Neuronal stem cell (in vitro differentiated cells): ENCODE data around the gene USP13.

Experiments used
- DNase-seq: peaks from one replicate; pipeline ENCODE4 v3.0.0-alpha.2; 2013; ENCODE audit warnings: low spot score
- H2AFZ ChIP-seq: one replicate; pipeline ENCODE4 v1.6.1; 2013; ENCODE audit warnings: mild to moderate bottlenecking, low read length, inconsistent platforms
- H2AK5ac ChIP-seq: 2 replicates; pipeline ENCODE4 v1.6.1; 2013; ENCODE audit warnings: low read depth, mild to moderate bottlenecking, inconsistent platforms, low read length, moderate library complexity, mixed read lengths
- H2BK120ac ChIP-seq: 2 replicates; pipeline ENCODE4 v1.6.1; 2013; ENCODE audit warnings: low read depth, mild to moderate bottlenecking, inconsistent platforms, low read length, moderate library complexity, mixed read lengths
- H2BK12ac ChIP-seq: one replicate; pipeline ENCODE4 v1.6.1; 2013; ENCODE audit warnings: low read length, inconsistent platforms
- H2BK15ac ChIP-seq: 2 replicates; pipeline ENCODE4 v1.6.1; 2013; ENCODE audit warnings: mild to moderate bottlenecking, low read length, inconsistent platforms, mixed read lengths
- H2BK5ac ChIP-seq: one replicate; pipeline ENCODE4 v1.6.1; 2013; ENCODE audit warnings: inconsistent platforms, mild to moderate bottlenecking, low read length, moderate library complexity
- H3K14ac ChIP-seq: one replicate; pipeline ENCODE4 v1.6.1; 2013; ENCODE audit warnings: low read length, inconsistent platforms
- H3K18ac ChIP-seq: 2 replicates; pipeline ENCODE4 v1.6.1; 2013; ENCODE audit warnings: low read length, inconsistent platforms
- H3K23ac ChIP-seq: 2 replicates; pipeline ENCODE4 v1.6.1; 2013; ENCODE audit warnings: low read depth, mild to moderate bottlenecking, mixed read lengths, low read length, inconsistent platforms; ENCODE audit not compliant: poor library complexity
- H3K27ac ChIP-seq: replicated peaks from 3 replicates; pipeline ENCODE4 v1.5.1; 2013; ENCODE audit warnings: low read length, inconsistent platforms
- H3K27me3 ChIP-seq, 3 experiments: 2 replicates each; pipeline ENCODE4 v1.6.1; 2013; ENCODE audit warnings: low read length in 3 of 3, mild to moderate bottlenecking in 2 of 3, inconsistent platforms in 1 of 3, low read depth in 1 of 3, mixed read lengths in 1 of 3, moderate library complexity in 1 of 3; ENCODE audit not compliant: control insufficient read depth in 3 of 3, insufficient read depth in 3 of 3
- H3K36me3 ChIP-seq, 2 donors: replicated peaks in 1 of 2; 2 replicates each; pipeline ENCODE4 v1.6.1; 2013; ENCODE audit warnings: low read length in 2 of 2; ENCODE audit not compliant: control insufficient read depth in 2 of 2, insufficient read depth in 2 of 2
- H3K4ac ChIP-seq: 2 replicates; pipeline ENCODE4 v1.6.1; 2013; ENCODE audit warnings: inconsistent platforms, mild to moderate bottlenecking, low read length, moderate library complexity
- H3K4me1 ChIP-seq, 2 donors: 1 replicate in 1 of 2; 2 replicates in 1 of 2; pipeline ENCODE4 v1.6.1; 2013; ENCODE audit warnings: low read length in 2 of 2, low read depth in 1 of 2; ENCODE audit not compliant: control insufficient read depth in 2 of 2, insufficient read depth in 1 of 2
- H3K4me2 ChIP-seq: one replicate; pipeline ENCODE4 v1.6.1; 2013; ENCODE audit warnings: mild to moderate bottlenecking, low read length, inconsistent platforms; ENCODE audit not compliant: insufficient read depth, poor library complexity, severe bottlenecking
- H3K4me3 ChIP-seq, 2 donors: 2 replicates each; pipeline ENCODE4 v1.5.1; 2013; ENCODE audit warnings: low read length in 2 of 2, mild to moderate bottlenecking in 2 of 2, inconsistent platforms in 1 of 2, moderate library complexity in 1 of 2
- H3K79me1 ChIP-seq: one replicate; pipeline ENCODE4 v1.6.1; 2013; ENCODE audit warnings: low read depth, mild to moderate bottlenecking, inconsistent platforms, low read length, moderate library complexity
- H3K9ac ChIP-seq: one replicate; pipeline ENCODE4 v1.6.1; 2013; ENCODE audit warnings: mild to moderate bottlenecking, low read depth, low read length, inconsistent platforms; ENCODE audit not compliant: poor library complexity
- H3K9me3 ChIP-seq, 2 donors: replicated peaks in 1 of 2; 2 replicates each; pipeline versions ENCODE3 to v1.6.1; 2013; ENCODE audit warnings: low read length in 2 of 2, mild to moderate bottlenecking in 2 of 2, inconsistent platforms in 1 of 2, low read depth in 1 of 2, mixed read lengths in 1 of 2, moderate library complexity in 1 of 2; ENCODE audit not compliant: control insufficient read depth in 2 of 2, insufficient read depth in 1 of 2
- H4K8ac ChIP-seq: one replicate; pipeline ENCODE4 v1.6.1; 2013; ENCODE audit warnings: low read depth, mild to moderate bottlenecking, inconsistent platforms, low read length, moderate library complexity
- H4K91ac ChIP-seq: one replicate; pipeline ENCODE4 v1.6.1; 2013; ENCODE audit warnings: low read length, low read depth, mild to moderate bottlenecking, inconsistent platforms; ENCODE audit not compliant: poor library complexity
- WGBS, 2 donors: extraction: QIAGEN DNeasy Blood & Tissue Kit; methylation state at CpG; one replicate each; pipeline ENCODE4 v1.1.7; 2013; ENCODE audit warnings: missing lambda C conversion rate in 2 of 2, mixed read lengths in 1 of 2; ENCODE audit not compliant: insufficient read length in 2 of 2, insufficient replicate concordance in 1 of 2; ENCODE audit errors: extremely low coverage in 2 of 2; 5-methylcytosine and 5-hydroxymethylcytosine counted together

Gene USP13

DNA sequence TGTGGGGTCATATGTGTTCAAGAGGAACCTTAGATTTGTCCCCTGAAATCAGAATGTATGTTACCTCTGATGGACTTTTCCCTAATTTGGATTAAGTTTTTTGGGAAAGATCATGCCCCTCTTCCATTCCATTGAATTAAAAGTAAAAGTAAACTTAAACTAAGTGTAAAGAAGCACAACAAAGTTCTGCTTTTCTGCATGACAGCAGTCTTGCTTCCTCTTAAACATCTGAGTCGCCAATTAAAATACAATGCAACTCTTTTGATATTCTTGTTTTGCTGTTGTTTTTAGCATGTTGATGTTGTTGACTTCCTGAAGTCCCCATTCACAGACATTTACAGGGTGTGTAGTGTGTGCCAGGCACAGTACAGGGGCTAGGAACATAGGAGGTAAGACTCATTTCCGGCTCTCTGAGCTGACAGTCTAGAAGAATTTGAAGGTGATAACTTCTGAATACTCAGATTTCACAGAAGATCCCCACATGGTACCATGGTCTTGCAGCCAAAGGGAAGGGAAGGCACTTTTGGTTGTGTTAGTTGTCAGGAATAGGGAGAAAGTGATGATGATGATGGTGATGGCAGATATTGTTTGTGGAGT is 45.0 kb downstream of the USP13 start:
- DNase-seq: no peak
- H2BK12ac ChIP-seq: no peak overlapping the region
- H3K9ac ChIP-seq: no peak overlapping the region
- H3K4ac ChIP-seq: no peak overlapping the region
- no peak overlapping the region for H2AFZ ChIP-seq
- H3K27me3 ChIP-seq: no peaks in the 10 kb centered on the region
- peaks cover 0 to 6% of the 10 kb centered on the region in 2 donors for H3K4me1 ChIP-seq
- no peak overlapping the region for H3K18ac ChIP-seq
- WGBS, 2 donors: no CpG with 5 or more reads among the region's 2 CpGs
- no peak overlapping the region for H2BK5ac ChIP-seq
- no peak overlapping the region for H2BK120ac ChIP-seq
- no peak overlapping the region for H2AK5ac ChIP-seq
- H3K23ac ChIP-seq: no peak overlapping the region
- H4K8ac ChIP-seq: no peak overlapping the region
- H3K27ac ChIP-seq: no peak overlapping the region
- H2BK15ac ChIP-seq: no peak overlapping the region
- H3K4me2 ChIP-seq: no peak overlapping the region
- H3K4me3 ChIP-seq: no peak overlapping the region
- no peak overlapping the region for H4K91ac ChIP-seq
- no peak overlapping the region for H3K14ac ChIP-seq
- peaks cover 0 to 7% of the 10 kb centered on the region in 2 donors for H3K9me3 ChIP-seq
- peaks cover 0 to 40% of the 10 kb centered on the region in 2 donors for H3K36me3 ChIP-seq
- peaks cover 1% of the 10 kb centered on the region for H3K79me1 ChIP-seq

DNA sequence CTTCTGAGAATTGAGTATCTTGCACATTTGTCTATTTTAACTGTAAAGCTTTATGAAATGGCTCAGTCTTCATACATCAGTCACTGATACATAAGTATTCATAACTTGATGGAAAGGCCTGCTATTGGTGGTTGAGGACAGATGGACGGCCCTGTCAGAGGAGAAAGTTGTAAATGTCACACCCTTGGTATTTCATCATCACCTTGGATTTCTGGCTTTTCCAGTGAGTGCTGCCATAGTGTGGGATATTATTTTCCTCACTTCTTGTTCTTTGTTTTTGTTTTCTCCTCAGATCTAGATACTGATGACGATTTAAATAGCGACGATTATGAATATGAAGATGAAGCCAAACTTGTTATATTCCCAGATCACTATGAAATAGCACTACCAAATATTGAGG is 47.9 kb downstream of the USP13 start:
- Histone ChIP-seq H2AFZ (no peak overlapping the region), H3K79me1 (peaks cover 3% of the 10 kb centered on the region), H4K8ac (no peak overlapping the region), H2BK12ac (no peak overlapping the region), H3K27ac (peak overlapping the region; percentile 70), H3K23ac (no peak overlapping the region), H3K4ac (no peak overlapping the region), H3K4me2 (no peak overlapping the region), H4K91ac (no peak overlapping the region), H2BK5ac (no peak overlapping the region), H3K9ac (no peak overlapping the region), H2BK15ac (no peak overlapping the region), H3K4me3 (no peak overlapping the region), H2AK5ac (no peak overlapping the region), H3K4me1 (peaks cover 0 to 6% of the 10 kb centered on the region in 2 donors), H3K9me3 (no peaks in the 10 kb centered on the region), H3K27me3 (no peaks in the 10 kb centered on the region), H2BK120ac (no peak overlapping the region), H3K36me3 (peaks cover 0 to 40% of the 10 kb centered on the region in 2 donors), H3K18ac (no peak overlapping the region), H3K14ac (no peak overlapping the region)
- no peak for DNase-seq
- WGBS, 2 donors: no CpG with 5 or more reads among the region's 4 CpGs

GRCh38 chr3:179701176-179701827 is 48.5 kb downstream of the USP13 start:
- peaks cover 0 to 6% of the 10 kb centered on the region in 2 donors for H3K4me1 ChIP-seq
- WGBS, 2 donors: no CpG with 5 or more reads among the region's 12 CpGs
- no peak overlapping the region for H3K9ac ChIP-seq
- peaks cover 3% of the 10 kb centered on the region for H3K79me1 ChIP-seq
- no peak overlapping the region for H2BK12ac ChIP-seq
- peak; percentile 21 for DNase-seq
- H3K18ac ChIP-seq: no peak overlapping the region
- no peak overlapping the region for H4K91ac ChIP-seq
- H2BK120ac ChIP-seq: no peak overlapping the region
- no peak overlapping the region for H3K4ac ChIP-seq
- no peak overlapping the region for H2AFZ ChIP-seq
- no peaks in the 10 kb centered on the region for H3K9me3 ChIP-seq
- H2BK5ac ChIP-seq: no peak overlapping the region
- H3K14ac ChIP-seq: no peak overlapping the region
- peaks cover 0 to 42% of the 10 kb centered on the region in 2 donors for H3K36me3 ChIP-seq
- peak overlapping the region; percentile 70 for H3K27ac ChIP-seq
- H3K4me2 ChIP-seq: peak overlapping the region; percentile 19
- H3K4me3 ChIP-seq: no peak overlapping the region
- H2BK15ac ChIP-seq: no peak overlapping the region
- no peak overlapping the region for H4K8ac ChIP-seq
- H2AK5ac ChIP-seq: no peak overlapping the region
- no peaks in the 10 kb centered on the region for H3K27me3 ChIP-seq
- no peak overlapping the region for H3K23ac ChIP-seq

DNA sequence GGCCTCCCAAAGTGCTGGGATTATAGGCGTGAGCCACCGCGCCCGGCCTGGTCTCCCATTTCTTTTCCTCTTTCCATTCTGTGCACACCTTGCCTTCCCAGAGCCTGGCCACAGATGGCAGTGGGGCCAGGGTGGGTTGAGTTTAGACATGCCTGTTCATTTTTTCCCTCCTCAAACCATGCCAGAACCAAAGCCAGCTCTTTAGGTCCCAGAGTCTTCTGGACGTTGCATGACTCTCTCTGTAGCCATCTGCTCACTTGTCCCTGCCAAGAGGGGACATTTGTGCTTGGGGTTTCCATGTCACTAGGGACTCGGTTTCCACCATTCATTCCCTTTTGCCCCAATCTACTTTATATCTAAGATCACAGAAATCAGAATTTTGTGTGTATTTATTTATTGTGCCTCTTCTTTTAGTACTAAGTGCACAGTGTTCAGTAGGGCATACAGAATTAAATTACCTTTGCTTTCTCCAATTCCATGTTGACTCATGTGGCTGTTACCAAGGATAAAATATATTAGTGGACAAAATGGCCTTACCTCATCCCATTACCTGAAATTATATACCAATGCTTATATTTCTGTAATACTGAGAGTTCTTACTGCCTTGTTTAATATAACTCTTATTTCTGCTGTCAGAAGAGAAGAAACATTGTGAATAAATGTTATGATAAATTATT is 49.6 kb downstream of the USP13 start:
- WGBS, 2 donors: no CpG with 5 or more reads among the region's 6 CpGs
- Histone ChIP-seq H3K14ac (no peak overlapping the region), H4K91ac (no peak overlapping the region)

More for the DNA sequence above, 49.6 kb downstream of the USP13 start:
- Histone ChIP-seq H3K27me3 (no peaks in the 10 kb centered on the region), H4K8ac (no peak overlapping the region), H3K4me1 (peaks cover 0 to 6% of the 10 kb centered on the region in 2 donors), H3K18ac (no peak overlapping the region), H3K79me1 (peaks cover 3% of the 10 kb centered on the region), H2BK5ac (no peak overlapping the region), H3K4me2 (no peak overlapping the region), H3K4ac (no peak overlapping the region), H3K27ac (no peak overlapping the region), H3K9me3 (no peaks in the 10 kb centered on the region), H2BK12ac (no peak overlapping the region), H2BK120ac (no peak overlapping the region), H3K4me3 (no peak overlapping the region), H2AK5ac (no peak overlapping the region), H3K36me3 (peaks cover 2 to 54% of the 10 kb centered on the region in 2 donors), H3K23ac (no peak overlapping the region), H2BK15ac (no peak overlapping the region), H3K9ac (no peak overlapping the region), H2AFZ (no peak overlapping the region)
- DNase-seq: no peak
